H9 (cell line): Measurements from ENCODE around the gene OVAAL. TPM values are rescaled to one million over a fixed set of nuclear protein-coding genes. Genes with fewer than 3 reads are reported as not detected.
A peak's percentile ranks its signal among the peaks of the same experiment; 100 is the strongest.

Source experiments
- DNase-seq: peaks from one replicate; pipeline ENCODE4 v3.0.0-alpha.2; 2017
- H2AFZ ChIP-seq: one replicate; pipeline ENCODE4 v1.6.1; 2013; ENCODE audit warnings: mild to moderate bottlenecking, low read length, control low read depth, moderate library complexity
- H2AK5ac ChIP-seq: 2 replicates; pipeline ENCODE4 v1.6.1; 2013; ENCODE audit warnings: low read length, control low read depth, mixed read lengths; ENCODE audit not compliant: insufficient read length
- H2BK120ac ChIP-seq: one replicate; pipeline ENCODE4 v1.6.1; 2013; ENCODE audit warnings: low read depth, mild to moderate bottlenecking, low read length, control low read depth, inconsistent platforms; ENCODE audit not compliant: poor library complexity, severe bottlenecking
- H2BK12ac ChIP-seq: 2 replicates; pipeline ENCODE4 v1.6.1; 2013; ENCODE audit warnings: low read length, control low read depth, mixed read lengths, low read depth; ENCODE audit not compliant: insufficient read length
- H2BK15ac ChIP-seq: 2 replicates; pipeline ENCODE4 v1.6.1; 2013; ENCODE audit warnings: low read depth, low read length, control low read depth
- H2BK20ac ChIP-seq: one replicate; pipeline ENCODE4 v1.6.1; 2013; ENCODE audit warnings: low read depth, mild to moderate bottlenecking, low read length, control low read depth, inconsistent platforms; ENCODE audit not compliant: poor library complexity, severe bottlenecking
- H2BK5ac ChIP-seq: 2 replicates; pipeline ENCODE4 v1.6.1; 2013; ENCODE audit warnings: low read length, control low read depth, mixed read lengths; ENCODE audit not compliant: insufficient read length
- H3K14ac ChIP-seq: 2 replicates; pipeline ENCODE4 v1.6.1; 2013; ENCODE audit warnings: low read length, control low read depth; ENCODE audit not compliant: insufficient read depth
- H3K18ac ChIP-seq: 2 replicates; pipeline ENCODE4 v1.6.1; 2013; ENCODE audit warnings: low read depth, mild to moderate bottlenecking, mixed read lengths, low read length, control low read depth; ENCODE audit not compliant: insufficient read length
- H3K23ac ChIP-seq: 2 replicates; pipeline ENCODE4 v1.6.1; 2013; ENCODE audit warnings: low read length, control low read depth, mixed read lengths, low read depth; ENCODE audit not compliant: insufficient read length
- H3K23me2 ChIP-seq: 2 replicates; pipeline ENCODE4 v1.6.1; 2013; ENCODE audit warnings: low read depth, mild to moderate bottlenecking, mixed read lengths, low read length, control low read depth; ENCODE audit not compliant: insufficient read length, poor library complexity, severe bottlenecking
- H3K27ac ChIP-seq: 2 replicates; pipeline ENCODE4 v1.5.1; 2013; ENCODE audit warnings: low read length, control low read depth, mixed read lengths, low read depth; ENCODE audit not compliant: insufficient read length
- H3K27me3 ChIP-seq: 2 replicates; pipeline ENCODE4 v1.6.1; 2013; ENCODE audit warnings: low read length, control low read depth, inconsistent platforms; ENCODE audit not compliant: insufficient read depth
- H3K4ac ChIP-seq: 2 replicates; pipeline ENCODE4 v1.6.1; 2013; ENCODE audit warnings: low read depth, mild to moderate bottlenecking, control low read depth, inconsistent platforms, low read length, moderate library complexity
- H3K4me1 ChIP-seq: 2 replicates; pipeline ENCODE4 v1.6.1; 2013; ENCODE audit warnings: low read length, control low read depth, inconsistent platforms; ENCODE audit not compliant: insufficient read depth
- H3K4me2 ChIP-seq: 2 replicates; pipeline ENCODE4 v1.6.1; 2013; ENCODE audit warnings: low read length, control low read depth, mixed read lengths; ENCODE audit not compliant: insufficient read length, insufficient read depth
- H3K56ac ChIP-seq: 2 replicates; pipeline ENCODE4 v1.6.1; 2013; ENCODE audit warnings: low read depth, mild to moderate bottlenecking, mixed read lengths, low read length, control low read depth; ENCODE audit not compliant: insufficient read length
- H3K79me1 ChIP-seq: 2 replicates; pipeline ENCODE4 v1.6.1; 2013; ENCODE audit warnings: low read depth, mild to moderate bottlenecking, moderate library complexity, low read length, control low read depth, inconsistent platforms; ENCODE audit not compliant: insufficient read depth, poor library complexity, severe bottlenecking
- H3K79me2 ChIP-seq: 2 replicates; pipeline ENCODE4 v1.6.1; 2013; ENCODE audit warnings: low read length, control low read depth, inconsistent platforms; ENCODE audit not compliant: insufficient read depth
- H3K9ac ChIP-seq: 2 replicates; pipeline ENCODE4 v1.6.1; 2013; ENCODE audit warnings: low read length, control low read depth, mixed read lengths; ENCODE audit not compliant: insufficient read length; ENCODE audit errors: extremely low read depth
- H3K9me3 ChIP-seq: one replicate; pipeline ENCODE4 v1.6.1; 2013; ENCODE audit warnings: low read depth, low read length, inconsistent platforms; ENCODE audit not compliant: control insufficient read depth
- H3T11ph ChIP-seq: one replicate; pipeline ENCODE4 v1.6.1; 2013; ENCODE audit warnings: mild to moderate bottlenecking, low read length, control low read depth, inconsistent platforms
- H4K20me1 ChIP-seq: one replicate; pipeline ENCODE4 v1.6.1; 2013; ENCODE audit not compliant: control insufficient read depth, insufficient read length, insufficient read depth
- H4K5ac ChIP-seq: 2 replicates; pipeline ENCODE4 v1.6.1; 2013; ENCODE audit warnings: low read depth, mild to moderate bottlenecking, mixed read lengths, low read length, control low read depth; ENCODE audit not compliant: insufficient read length
- H4K8ac ChIP-seq: replicated peaks from 2 replicates; pipeline ENCODE4 v1.6.1; 2013; ENCODE audit warnings: low read length, control low read depth, mixed read lengths, low read depth; ENCODE audit not compliant: insufficient read length
- H4K91ac ChIP-seq: 2 replicates; pipeline ENCODE4 v1.6.1; 2013; ENCODE audit warnings: low read depth, mild to moderate bottlenecking, moderate library complexity, mixed read lengths, low read length, control low read depth; ENCODE audit not compliant: insufficient read length
- H3K27ac Mint-ChIP-seq, 3 experiments: 2 replicates in 2 of 3; 3 replicates in 1 of 3; pipeline ENCODE4 v1.8.0; 2020 to 2021; ENCODE audit warnings: mixed read lengths in 3 of 3, mild to moderate bottlenecking in 1 of 3, moderate library complexity in 1 of 3
- H3K27me3 Mint-ChIP-seq: 2 replicates; pipeline ENCODE4 v1.8.0; 2021; ENCODE audit warnings: low read depth, mild to moderate bottlenecking, moderate library complexity, mixed read lengths
- H3K36me3 Mint-ChIP-seq, 3 experiments: 2 replicates in 2 of 3; 3 replicates in 1 of 3; pipeline ENCODE4 v1.8.0; 2020 to 2021; ENCODE audit warnings: low read depth in 3 of 3, mixed read lengths in 3 of 3; ENCODE audit not compliant: insufficient read depth in 1 of 3
- H3K4me1 Mint-ChIP-seq, 2 experiments: 2 replicates each; pipeline ENCODE4 v1.8.0; 2020; ENCODE audit warnings: mixed read lengths in 2 of 2
- H3K4me3 Mint-ChIP-seq, 2 experiments: 2 replicates in 1 of 2; 3 replicates in 1 of 2; pipeline ENCODE4 v1.8.0; 2020 to 2021; ENCODE audit warnings: mild to moderate bottlenecking in 2 of 2, mixed read lengths in 2 of 2, moderate library complexity in 1 of 2
- H3K9me3 Mint-ChIP-seq, 2 experiments: 2 replicates in 1 of 2; 3 replicates in 1 of 2; pipeline ENCODE4 v1.8.0; 2020; ENCODE audit warnings: mild to moderate bottlenecking in 2 of 2, mixed read lengths in 2 of 2, moderate library complexity in 1 of 2
- CTCF ChIP-seq: fragments of 200-600 bp; sonication (generic); conservative IDR thresholded peaks from 3 replicates; pipeline ENCODE4 v1.8.0; 2021; ENCODE audit warnings: antibody characterized with exemption, mild to moderate bottlenecking
- WGBS: extraction: QIAGEN DNeasy Blood & Tissue Kit; methylation state at CpG from one replicate; pipeline ENCODE4 v1.1.7; 2013; ENCODE audit warnings: missing lambda C conversion rate, low lambda C conversion rate, mixed read lengths; ENCODE audit not compliant: insufficient read length; ENCODE audit errors: extremely low coverage; 5-methylcytosine and 5-hydroxymethylcytosine counted together
- total RNA-seq: library from RNA; stranded (reverse); gene quantifications from 2 replicates; pipeline ENCODE4 v1.2.1, GENCODE V29; 2021

Gene OVAAL
- total RNA-seq, 1 experiment from 2014 or later = not detected

- no peaks in the 10 kb centered on the region for H3K23me2 ChIP-seq
- no peak overlapping the region for H2BK12ac ChIP-seq
- peaks cover 3% of the 10 kb centered on the region; the same call in 1 of the 2 replicates for H3K27me3 ChIP-seq
- no peak for DNase-seq
- H3K27ac ChIP-seq = no peak overlapping the region
- H3K79me2 ChIP-seq = no peaks in the 10 kb centered on the region
- no peak overlapping the region for H3K4me2 ChIP-seq
- H2BK15ac ChIP-seq = no peak overlapping the region
- H2AK5ac ChIP-seq = no peak overlapping the region
- no peak overlapping the region for H2BK120ac ChIP-seq
- H3K4me3 Mint-ChIP-seq = no peak overlapping the region
- H3K4me1 ChIP-seq = no peaks in the 10 kb centered on the region
- no peak overlapping the region for H3T11ph ChIP-seq
- no peak overlapping the region for H4K91ac ChIP-seq
- H2AFZ ChIP-seq = no peak overlapping the region
- no peak overlapping the region for H3K18ac ChIP-seq
- peak overlapping the region in 1 of 3 experiments; percentile 23; a peak in 2 of 7 replicates for H3K27ac Mint-ChIP-seq
- H3K4me1 Mint-ChIP-seq = no peaks in the 10 kb centered on the region
- H3K4ac ChIP-seq = no peak overlapping the region
- H3K36me3 Mint-ChIP-seq = no peaks in the 10 kb centered on the region
- no peak overlapping the region for H2BK20ac ChIP-seq
- H3K23ac ChIP-seq = no peak overlapping the region
- no peak overlapping the region for H2BK5ac ChIP-seq
- H3K9me3 Mint-ChIP-seq = no peaks in the 10 kb centered on the region
- H3K14ac ChIP-seq = no peak overlapping the region
- WGBS = no CpG with 5 or more reads among the region's 10 CpGs
- no peaks in the 10 kb centered on the region for H3K9me3 ChIP-seq
- no peak overlapping the region for H4K8ac ChIP-seq
- no peak overlapping the region for H4K5ac ChIP-seq
- no peak for TF ChIP-seq CTCF
- peaks cover 5% of the 10 kb centered on the region for H3K27me3 Mint-ChIP-seq
- H3K56ac ChIP-seq = no peak overlapping the region
- no peaks in the 10 kb centered on the region for H4K20me1 ChIP-seq
- H3K9ac ChIP-seq = no peak overlapping the region
- H3K79me1 ChIP-seq = no peaks in the 10 kb centered on the region
Measured at GRCh38 chr1:180571832-180572636, 13.3 kb downstream of the OVAAL start.
